ENCODE data around the gene KSR1. TPM values are rescaled to one million over a fixed set of nuclear protein-coding genes. Genes with fewer than 3 reads are reported as not detected.
A peak's percentile ranks its signal among the peaks of the same experiment; 100 is the strongest.

Gene KSR1
- total and polyA plus RNA-seq, 9 of the 15 experiments (the other 6 are each of a cell fraction or from before 2014, with no cell fraction given): 1.4 to 51.7 (median 18.4) TPM

- 0 out of 2 replicates have a peak, but pooled peaks have one; percentile 6 for TF ChIP-seq HMGXB4 (CRISPR knock-in tag; IDR thresholded peaks at IDR 0.05)
- 0 out of 2 replicates have a peak, but pooled peaks have one; percentile 14 for TF ChIP-seq ZBTB40 (IDR thresholded peaks at IDR 0.05)
- no peak for TF ChIP-seq ZBTB40 (CRISPR knock-in tag; IDR thresholded peaks at IDR 0.05)
- TF ChIP-seq ZNF507 (tag; conservative IDR thresholded peaks at IDR 0.05): no peak
These were observed 873 bp upstream of the KSR1 start (continued) for GRCh38 chr17:27455236-27455913.
